GM12878 (cell line): ENCODE measurements around the gene IQCH.

ENCODE experiments used
- BHLHE40 ChIP-seq, 2 experiments: fragments of 450-650 bp in 1 of 2; IDR thresholded peaks; 2 replicates each; pipeline ENCODE4 v1.6.1; 2011 to 2017; ENCODE audit warnings: low read depth in 2 of 2, borderline replicate concordance in 1 of 2, improper control_type of control experiment in 1 of 2, low read length in 1 of 2, mild to moderate bottlenecking in 1 of 2
- CEBPB ChIP-seq, 2 experiments: fragments of 150-350 bp in 1 of 2; IDR thresholded peaks; 2 replicates each; pipeline ENCODE4 v1.6.1; 2012 to 2014; ENCODE audit warnings: low read depth in 2 of 2, low read length in 2 of 2, borderline replicate concordance in 1 of 2, inconsistent platforms in 1 of 2
- CTCF ChIP-seq, 3 experiments: IDR thresholded peaks in 2 of 3; conservative IDR thresholded peaks in 1 of 3; 2 replicates each; pipeline ENCODE4 v1.5.1; 2011; ENCODE audit warnings: low read depth in 3 of 3, low read length in 3 of 3, mild to moderate bottlenecking in 3 of 3, control low read depth in 2 of 3, moderate library complexity in 2 of 3, inconsistent platforms in 1 of 3, mixed read lengths in 1 of 3; ENCODE audit not compliant: control insufficient read depth in 2 of 3, insufficient read depth in 1 of 3; ENCODE audit errors: extremely low read depth in 1 of 3
- FOXM1 ChIP-seq: IDR thresholded peaks from 2 replicates; pipeline ENCODE4 v1.6.1; 2012; ENCODE audit warnings: low read depth, mild to moderate bottlenecking, inconsistent platforms, low read length, moderate library complexity
- JUND ChIP-seq: IDR thresholded peaks from 2 replicates; pipeline ENCODE4 v1.6.1; 2012; ENCODE audit warnings: low read depth, mild to moderate bottlenecking, low read length, improper control_type of control experiment, moderate library complexity
- POLR2AphosphoS2 ChIP-seq: IDR thresholded peaks from 2 replicates; pipeline ENCODE4 v1.6.1; 2011; ENCODE audit warnings: low read depth, mild to moderate bottlenecking, low read length, improper control_type of control experiment, moderate library complexity
- STAT1 ChIP-seq: fragments of 450-650 bp; conservative IDR thresholded peaks from 2 replicates; pipeline ENCODE4 v1.6.1; 2014; ENCODE audit warnings: antibody characterized with exemption, mild to moderate bottlenecking
- TF ChIP-seq, protein P1 (sequence below): fragments of 450-650 bp; IDR thresholded peaks from 2 replicates; pipeline ENCODE4 v1.6.1; 2016; ENCODE audit warnings: mild to moderate bottlenecking

DNA sequence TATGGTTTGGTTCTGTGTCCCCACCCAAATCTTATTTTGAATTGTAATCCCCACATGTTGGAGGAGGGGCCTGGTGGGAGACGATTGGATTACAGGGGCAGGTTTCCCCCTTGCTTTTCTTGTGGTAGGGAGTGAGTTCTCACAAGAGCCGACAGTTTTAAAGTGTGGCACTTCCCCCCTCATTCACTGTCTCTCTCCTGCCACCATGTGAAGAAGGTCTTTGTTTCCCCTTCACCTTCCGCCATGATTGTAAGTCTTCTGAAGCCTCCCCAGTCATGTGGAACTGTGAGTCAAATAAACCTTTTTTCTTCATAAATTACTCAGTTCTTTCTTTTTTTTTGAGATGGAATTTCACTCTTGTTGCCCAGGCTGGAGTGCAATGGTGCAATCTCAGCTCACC is 124.9 kb downstream of the IQCH start:
- TF ChIP-seq CEBPB (IDR thresholded peaks at IDR 0.05; ENCODE audit: borderline replicate concordance in 1 of 2, low read depth in 2 of 2, low read length in 2 of 2) (no peak), JUND (no peak), CTCF (IDR thresholded peaks at IDR 0.05 in 2 of 3, conservative IDR thresholded peaks at IDR 0.05 in 1 of 3; ENCODE audit: control insufficient read depth in 2 of 3, extremely low read depth in 1 of 3, insufficient read depth in 1 of 3, low read depth in 3 of 3, low read length in 3 of 3) (no peak), BHLHE40 (IDR thresholded peaks at IDR 0.05; ENCODE audit: borderline replicate concordance in 1 of 2, low read depth in 2 of 2, low read length in 1 of 2) (no peak), FOXM1 (no peak), POLR2AphosphoS2 (no peak), STAT1 (no peak)
- TF ChIP-seq, protein P1, sequence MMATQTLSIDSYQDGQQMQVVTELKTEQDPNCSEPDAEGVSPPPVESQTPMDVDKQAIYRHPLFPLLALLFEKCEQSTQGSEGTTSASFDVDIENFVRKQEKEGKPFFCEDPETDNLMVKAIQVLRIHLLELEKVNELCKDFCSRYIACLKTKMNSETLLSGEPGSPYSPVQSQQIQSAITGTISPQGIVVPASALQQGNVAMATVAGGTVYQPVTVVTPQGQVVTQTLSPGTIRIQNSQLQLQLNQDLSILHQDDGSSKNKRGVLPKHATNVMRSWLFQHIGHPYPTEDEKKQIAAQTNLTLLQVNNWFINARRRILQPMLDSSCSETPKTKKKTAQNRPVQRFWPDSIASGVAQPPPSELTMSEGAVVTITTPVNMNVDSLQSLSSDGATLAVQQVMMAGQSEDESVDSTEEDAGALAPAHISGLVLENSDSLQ: no peak
